Keratinocyte (primary cell): ENCODE results near the gene COL4A6. TPM values are rescaled to one million over a fixed set of nuclear protein-coding genes. Genes with fewer than 3 reads are reported as not detected.

Experiments
- DNase-seq: peaks from one replicate; pipeline ENCODE4 v3.0.0-alpha.2; 2011; ENCODE audit warnings: low read depth, missing footprints, low spot score
- FAIRE-seq: peaks from 2 replicates; lab custom pipeline; 2011; peaks lifted over from hg19 to GRCh38; lab: Jason Lieb, UNC
- H2AFZ ChIP-seq: 2 replicates; pipeline ENCODE4 v1.6.0; 2012; ENCODE audit warnings: low read length, control low read depth, inconsistent platforms; ENCODE audit not compliant: control insufficient read depth
- H3K27ac ChIP-seq: 2 replicates; pipeline ENCODE4 v1.5.1; 2011; ENCODE audit warnings: low read length; ENCODE audit not compliant: control insufficient read depth, insufficient read depth
- H3K27me3 ChIP-seq: 3 replicates; pipeline ENCODE4 v1.6.0; 2011; ENCODE audit warnings: low read length; ENCODE audit not compliant: control insufficient read depth, insufficient read depth; ENCODE audit errors: extremely low read depth
- H3K36me3 ChIP-seq, 2 experiments: 2 replicates in 1 of 2; 3 replicates in 1 of 2; pipeline ENCODE4 v1.5.1; 2011; ENCODE audit warnings: low read length in 2 of 2, mild to moderate bottlenecking in 1 of 2; ENCODE audit not compliant: control insufficient read depth in 2 of 2, insufficient read depth in 2 of 2; ENCODE audit errors: extremely low read depth in 1 of 2
- H3K4me1 ChIP-seq: 3 replicates; pipeline ENCODE4 v1.5.1; 2011; ENCODE audit warnings: low read length; ENCODE audit not compliant: control insufficient read depth, insufficient read depth; ENCODE audit errors: extremely low read depth
- H3K4me2 ChIP-seq: 3 replicates; pipeline ENCODE4 v1.6.0; 2011; ENCODE audit warnings: low read depth, low read length; ENCODE audit not compliant: control insufficient read depth, insufficient read depth; ENCODE audit errors: extremely low read depth
- H3K4me3 ChIP-seq, 3 experiments: fragments of 200-600 bp in 1 of 3; sonication (generic) in 1 of 3; 2 replicates in 2 of 3; 3 replicates in 1 of 3; pipeline ENCODE4 v1.5.1; 2011 to 2016; ENCODE audit warnings: low read length in 3 of 3, mild to moderate bottlenecking in 3 of 3, control low read depth in 2 of 3, inconsistent platforms in 1 of 3, low read depth in 1 of 3, mixed read lengths in 1 of 3, mixed run types in 1 of 3, moderate library complexity in 1 of 3; ENCODE audit not compliant: control insufficient read depth in 2 of 3, insufficient read depth in 2 of 3; ENCODE audit errors: extremely low read depth in 1 of 3
- H3K79me2 ChIP-seq: 2 replicates; pipeline ENCODE4 v1.6.0; 2012; ENCODE audit warnings: low read length; ENCODE audit not compliant: control insufficient read depth, insufficient read depth
- H3K9ac ChIP-seq: 3 replicates; pipeline ENCODE4 v1.6.0; 2011; ENCODE audit warnings: low read length; ENCODE audit not compliant: control insufficient read depth, insufficient read depth; ENCODE audit errors: extremely low read depth
- H3K9me1 ChIP-seq: 3 replicates; pipeline ENCODE4 v1.6.0; 2011; ENCODE audit warnings: low read length; ENCODE audit not compliant: control insufficient read depth, insufficient read depth; ENCODE audit errors: extremely low read depth
- H3K9me3 ChIP-seq: 2 replicates; pipeline ENCODE4 v1.5.1; 2012; ENCODE audit warnings: low read depth, low read length; ENCODE audit not compliant: control insufficient read depth
- H4K20me1 ChIP-seq: 3 replicates; pipeline ENCODE4 v1.6.0; 2011; ENCODE audit warnings: low read length; ENCODE audit not compliant: control insufficient read depth, insufficient read depth; ENCODE audit errors: extremely low read depth
- EZH2 ChIP-seq: IDR thresholded peaks from one replicate; pipeline ENCODE4 v1.6.1; 2012; ENCODE audit warnings: inconsistent platforms, mild to moderate bottlenecking, low read length, moderate library complexity
- dilution Hi-C: fragments of 300-500 bp; cut with MboI; formaldehyde crosslinking; loops from one replicate; pipeline ENCODE4 v1.7.0; 2020; ENCODE audit warnings: low sequenced_read_pairs; ENCODE audit not compliant: extremely low pct_ligation_motif_present
- polyA plus RNA-seq, 5 experiments: library from polyadenylated mRNA; depleted of rRNA in 3 of 5; stranded (reverse) in 3 of 5; stranded (forward) in 1 of 5; unstranded in 1 of 5; fragments of >200 nt; gene quantifications; 1 replicate in 1 of 5; 2 replicates in 3 of 5; 3 replicates in 1 of 5; pipeline versions ENCODE4 v1.2.1 to v1.2.3, GENCODE V29; 2011 to 2012; ENCODE audit warnings: missing spikeins in 2 of 5, low read depth in 1 of 5, low replicate concordance in 1 of 5
- TF ChIP-seq, protein P1 (sequence below), 3 experiments: IDR thresholded peaks in 1 of 3; conservative IDR thresholded peaks in 1 of 3; optimal IDR thresholded peaks in 1 of 3; 2 replicates in 2 of 3; 3 replicates in 1 of 3; pipeline versions ENCODE3 to v1.5.1; 2011; ENCODE audit warnings: low read length in 3 of 3, mild to moderate bottlenecking in 3 of 3, moderate library complexity in 2 of 3, control low read depth in 1 of 3, inconsistent platforms in 1 of 3; ENCODE audit not compliant: insufficient read depth in 2 of 3; ENCODE audit errors: extremely low read depth in 1 of 3

Gene COL4A6
- polyA plus RNA-seq, 1 donor (not counting 4 experiments of a cell fraction or from before 2014, with no cell fraction given): 18.8 TPM

DNA sequence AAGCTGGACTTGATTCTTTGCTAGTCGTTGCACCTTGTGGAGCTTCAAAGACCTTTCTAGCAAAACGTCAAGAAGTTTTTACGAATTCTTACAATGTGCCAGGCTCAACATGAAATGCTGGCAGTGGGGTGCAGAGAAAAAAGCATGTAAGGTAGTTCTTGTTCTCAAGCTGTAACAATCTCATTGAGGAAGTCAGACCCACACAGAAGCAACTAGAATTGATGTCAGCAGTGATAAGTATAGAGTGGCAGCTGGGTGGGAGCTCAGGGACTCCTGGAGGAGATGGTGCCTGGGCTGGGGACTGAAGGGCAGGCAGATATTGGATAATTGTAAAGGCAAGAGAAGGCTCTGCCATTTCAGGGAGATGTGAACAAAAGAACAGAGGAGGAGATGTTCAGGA is 264.3 kb downstream of the COL4A6 start:
- Histone ChIP-seq H3K9me3 (no peaks in the 10 kb centered on the region), H3K9me1 (no peaks in the 10 kb centered on the region), H3K4me2 (no peak overlapping the region), H3K27ac (no peak overlapping the region), H3K27me3 (peaks cover 4% of the 10 kb centered on the region), H3K79me2 (no peaks in the 10 kb centered on the region), H4K20me1 (no peaks in the 10 kb centered on the region), H3K9ac (no peak overlapping the region), H3K36me3 (no peaks in the 10 kb centered on the region), H2AFZ (no peak overlapping the region), H3K4me3 (no peak overlapping the region), H3K4me1 (no peaks in the 10 kb centered on the region)
- TF ChIP-seq, protein P1, sequence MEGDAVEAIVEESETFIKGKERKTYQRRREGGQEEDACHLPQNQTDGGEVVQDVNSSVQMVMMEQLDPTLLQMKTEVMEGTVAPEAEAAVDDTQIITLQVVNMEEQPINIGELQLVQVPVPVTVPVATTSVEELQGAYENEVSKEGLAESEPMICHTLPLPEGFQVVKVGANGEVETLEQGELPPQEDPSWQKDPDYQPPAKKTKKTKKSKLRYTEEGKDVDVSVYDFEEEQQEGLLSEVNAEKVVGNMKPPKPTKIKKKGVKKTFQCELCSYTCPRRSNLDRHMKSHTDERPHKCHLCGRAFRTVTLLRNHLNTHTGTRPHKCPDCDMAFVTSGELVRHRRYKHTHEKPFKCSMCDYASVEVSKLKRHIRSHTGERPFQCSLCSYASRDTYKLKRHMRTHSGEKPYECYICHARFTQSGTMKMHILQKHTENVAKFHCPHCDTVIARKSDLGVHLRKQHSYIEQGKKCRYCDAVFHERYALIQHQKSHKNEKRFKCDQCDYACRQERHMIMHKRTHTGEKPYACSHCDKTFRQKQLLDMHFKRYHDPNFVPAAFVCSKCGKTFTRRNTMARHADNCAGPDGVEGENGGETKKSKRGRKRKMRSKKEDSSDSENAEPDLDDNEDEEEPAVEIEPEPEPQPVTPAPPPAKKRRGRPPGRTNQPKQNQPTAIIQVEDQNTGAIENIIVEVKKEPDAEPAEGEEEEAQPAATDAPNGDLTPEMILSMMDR (optimal IDR thresholded peaks at IDR 0.05 in 1 of 3, IDR thresholded peaks at IDR 0.05 in 1 of 3, conservative IDR thresholded peaks at IDR 0.05 in 1 of 3; ENCODE audit: extremely low read depth in 1 of 3, insufficient read depth in 2 of 3, low read length in 3 of 3): no peak
- no peak for TF ChIP-seq EZH2
- no peak for FAIRE-seq
- dilution Hi-C loops: no loop called here
- DNase-seq: no peak

DNA sequence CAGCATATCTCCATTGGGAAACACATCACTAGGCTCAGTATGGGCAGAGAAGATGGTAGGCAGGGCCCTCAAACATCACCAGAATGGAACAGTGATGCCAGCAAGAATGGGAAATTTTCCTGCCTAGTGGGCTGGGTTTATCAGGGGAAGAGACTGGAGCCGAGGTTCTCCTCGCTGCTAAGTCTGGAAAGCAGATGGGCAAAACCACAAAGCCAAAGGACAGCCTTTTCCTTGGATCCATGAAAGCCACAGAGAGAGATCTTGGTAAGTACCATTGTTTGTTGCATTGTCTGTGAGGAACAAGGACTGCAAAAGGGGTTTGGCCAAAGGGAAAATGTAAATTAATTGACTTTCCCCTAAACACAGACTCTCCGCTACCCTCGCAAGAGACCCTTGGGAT is 266.6 kb downstream of the COL4A6 start:
- TF ChIP-seq, protein P1 (optimal IDR thresholded peaks at IDR 0.05 in 1 of 3, IDR thresholded peaks at IDR 0.05 in 1 of 3, conservative IDR thresholded peaks at IDR 0.05 in 1 of 3; ENCODE audit: extremely low read depth in 1 of 3, insufficient read depth in 2 of 3, low read length in 3 of 3): no peak
- no peak for TF ChIP-seq EZH2
- dilution Hi-C loops: no loop called here
- Histone ChIP-seq H3K9me3 (no peaks in the 10 kb centered on the region), H3K4me2 (no peak overlapping the region), H3K9ac (no peak overlapping the region), H3K36me3 (no peaks in the 10 kb centered on the region), H3K4me3 (no peak overlapping the region), H3K27ac (no peak overlapping the region), H4K20me1 (no peaks in the 10 kb centered on the region), H3K79me2 (no peaks in the 10 kb centered on the region), H3K4me1 (no peaks in the 10 kb centered on the region), H2AFZ (no peak overlapping the region), H3K27me3 (peaks cover 4% of the 10 kb centered on the region), H3K9me1 (no peaks in the 10 kb centered on the region)
- FAIRE-seq (no peak), DNase-seq (no peak)
